Measurements from ENCODE around the gene PLCG1.
"Not testable (repeated sequence)": the region's sequence is repeated elsewhere in the genome, so short reads cannot be mapped to it uniquely, and the experiment has no call there.

The PLCG1 gene

DNA sequence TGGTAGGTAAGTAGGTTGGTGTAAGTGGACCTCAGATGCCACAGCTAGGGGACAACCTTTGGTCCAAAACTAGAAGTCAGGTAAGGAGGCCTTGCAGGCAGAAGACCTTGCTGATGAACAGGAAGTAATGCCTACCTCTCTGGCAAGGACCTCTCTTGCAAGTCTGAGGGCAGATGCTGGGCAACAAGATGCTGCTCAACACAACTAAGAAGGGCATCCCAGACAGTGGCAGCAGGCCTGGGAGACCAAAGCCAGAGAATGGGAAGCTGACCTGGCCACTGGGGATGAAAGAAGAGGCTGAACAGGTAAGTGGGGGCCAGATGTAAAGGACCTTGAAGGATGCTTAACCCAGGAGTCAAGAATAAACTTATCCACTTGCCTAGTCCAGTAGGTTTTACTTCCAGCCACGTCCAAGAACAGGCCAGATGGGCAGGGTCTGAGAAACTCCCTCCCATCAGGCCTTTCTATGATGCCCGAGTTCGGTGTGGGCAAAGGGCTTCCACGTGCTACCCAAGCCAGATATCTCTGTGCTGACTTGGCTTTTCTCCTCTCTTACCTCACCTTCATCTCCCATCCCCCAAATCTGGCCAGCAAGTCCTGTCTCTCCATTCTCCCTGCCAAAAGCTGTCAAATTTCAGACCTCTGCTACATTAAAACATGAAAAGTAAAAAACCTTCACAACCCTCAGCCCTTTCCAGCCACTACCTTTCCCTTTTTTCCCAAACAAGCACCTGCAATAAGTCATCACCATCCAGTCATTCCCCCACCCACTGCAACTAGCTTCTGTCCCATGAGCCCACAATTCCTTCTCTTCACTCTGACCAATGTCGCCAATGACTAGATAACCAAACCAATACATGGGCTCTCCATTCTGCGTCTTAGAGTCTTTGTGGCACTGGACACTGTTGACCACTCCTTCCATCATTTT is 11.5 kb upstream of the PLCG1 start:
- no peak for DNase-seq

DNA sequence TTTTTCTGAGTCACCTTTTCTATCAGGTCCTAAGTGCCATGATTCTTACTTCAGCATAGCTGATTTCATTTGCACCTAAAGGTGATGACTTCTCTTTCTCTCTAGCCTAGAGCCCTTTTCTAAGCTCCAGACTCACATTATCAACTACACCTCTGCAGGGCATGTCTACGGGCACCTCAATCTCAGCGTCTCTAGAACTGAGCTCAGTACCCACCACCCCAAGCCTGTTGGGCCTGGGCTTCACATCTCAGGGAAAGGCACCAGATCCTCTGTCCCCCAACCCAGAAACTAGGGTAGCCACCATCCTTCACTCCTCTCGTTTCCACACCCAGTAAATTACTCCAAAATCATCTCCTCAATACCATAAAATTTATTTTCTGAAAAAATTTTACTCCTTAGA is 10.6 kb upstream of the PLCG1 start:
- no peak for DNase-seq

DNA sequence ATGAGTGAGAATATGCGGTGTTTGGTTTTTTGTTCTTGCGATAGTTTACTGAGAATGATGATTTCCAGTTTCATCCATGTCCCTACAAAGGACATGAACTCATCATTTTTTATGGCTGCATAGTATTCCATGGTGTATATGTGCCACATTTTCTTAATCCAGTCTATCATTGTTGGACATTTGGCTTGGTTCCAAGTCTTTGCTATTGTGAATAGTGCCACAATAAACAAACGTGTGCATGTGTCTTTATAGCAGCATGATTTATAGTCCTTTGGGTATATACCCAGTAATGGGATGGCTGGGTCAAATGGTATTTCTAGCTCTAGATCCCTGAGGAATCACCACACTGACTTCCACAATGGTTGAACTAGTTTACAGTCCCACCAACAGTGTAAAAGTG is 9.0 kb upstream of the PLCG1 start:
- DNase-seq = not testable (repeated sequence)

DNA sequence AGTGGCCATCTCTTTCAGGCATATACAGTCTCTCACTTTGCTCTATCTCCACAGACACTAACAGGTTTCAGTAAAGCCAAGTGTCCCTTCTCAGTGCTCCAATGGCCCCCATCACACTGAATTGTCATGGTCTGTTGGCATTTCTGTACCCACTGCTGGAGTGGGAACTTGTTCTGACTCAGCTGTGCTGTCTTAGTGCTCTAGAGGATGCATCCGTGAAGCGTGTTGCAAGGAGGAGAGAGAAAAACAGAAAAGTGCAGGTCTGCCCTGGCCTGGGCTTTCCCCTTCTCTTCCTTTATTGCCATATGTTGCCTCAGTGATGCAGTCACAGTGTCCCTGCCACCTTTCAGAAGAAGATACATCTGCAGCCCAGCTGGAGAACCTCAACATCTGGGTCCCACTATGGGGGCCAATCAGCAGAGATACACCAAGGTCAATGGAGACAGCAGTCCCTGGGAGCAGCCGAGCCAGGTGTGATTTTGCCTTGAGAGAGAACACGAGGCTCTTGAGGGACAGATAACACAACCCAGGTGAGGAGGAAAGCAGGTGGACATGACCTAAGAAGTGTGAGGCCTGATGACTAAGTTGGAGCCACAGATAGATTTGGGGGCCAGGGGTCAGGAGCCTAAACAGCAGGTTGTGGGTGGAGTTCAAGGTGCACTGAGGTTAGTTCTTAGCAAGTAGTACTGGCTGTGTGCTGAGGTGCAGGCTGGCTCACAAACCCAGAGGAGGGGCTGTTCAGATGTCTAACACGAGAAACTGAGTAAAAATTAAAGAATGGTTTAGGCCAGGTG is 5.6 kb upstream of the PLCG1 start:
- no peak for DNase-seq

DNA sequence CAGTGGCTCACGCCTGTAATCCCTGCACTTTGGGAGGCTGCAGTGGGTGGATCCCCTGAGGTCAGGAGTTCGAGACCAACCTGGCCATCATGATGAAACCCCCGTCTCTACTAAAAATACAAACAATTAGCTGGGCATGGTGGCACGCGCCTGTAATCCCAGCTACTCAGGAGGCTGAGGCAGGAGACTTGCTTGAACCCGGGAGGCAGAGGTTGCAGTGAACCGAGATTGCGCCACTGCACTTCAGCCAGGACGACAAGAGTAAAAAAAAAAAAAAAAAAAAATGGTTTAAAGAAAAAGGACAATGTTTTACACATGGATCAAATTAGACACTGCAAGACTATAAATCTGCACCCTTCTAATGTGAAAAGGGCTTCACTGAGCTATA is 5.0 kb upstream of the PLCG1 start:
- DNase-seq = not testable (repeated sequence)

DNA sequence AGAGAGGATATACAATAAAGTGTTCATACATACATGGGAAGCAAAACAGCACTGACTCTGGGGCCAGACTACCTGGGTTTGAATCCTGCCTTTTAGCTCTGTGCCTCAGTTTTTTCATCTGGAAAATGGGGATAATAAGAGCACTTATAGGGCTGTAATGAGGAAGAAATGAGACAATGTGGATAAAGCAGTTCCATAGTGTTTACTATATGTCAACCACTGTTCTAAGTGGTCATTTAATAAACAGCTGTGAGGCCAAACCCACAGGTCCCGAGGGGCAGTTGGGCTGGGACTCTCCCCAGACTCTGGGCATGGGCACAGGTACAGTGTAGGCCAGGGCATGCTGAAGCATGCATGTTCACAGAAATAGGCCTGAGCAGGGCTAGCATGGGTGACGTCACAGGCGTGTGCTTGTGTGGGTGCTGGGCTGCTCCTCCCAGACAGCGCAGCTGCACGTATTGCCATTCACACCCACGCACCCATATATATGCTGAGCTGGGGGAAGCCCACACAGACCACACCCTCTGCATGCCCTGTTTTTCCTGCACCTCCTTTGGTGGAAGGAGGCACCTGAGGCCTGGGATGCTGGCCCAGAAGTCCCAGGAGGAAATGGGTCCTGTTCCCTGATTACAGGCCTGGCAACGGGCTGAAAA is 3.5 kb upstream of the PLCG1 start:
- DNase-seq = peak; percentile 50 to 68 (median 52)

DNA sequence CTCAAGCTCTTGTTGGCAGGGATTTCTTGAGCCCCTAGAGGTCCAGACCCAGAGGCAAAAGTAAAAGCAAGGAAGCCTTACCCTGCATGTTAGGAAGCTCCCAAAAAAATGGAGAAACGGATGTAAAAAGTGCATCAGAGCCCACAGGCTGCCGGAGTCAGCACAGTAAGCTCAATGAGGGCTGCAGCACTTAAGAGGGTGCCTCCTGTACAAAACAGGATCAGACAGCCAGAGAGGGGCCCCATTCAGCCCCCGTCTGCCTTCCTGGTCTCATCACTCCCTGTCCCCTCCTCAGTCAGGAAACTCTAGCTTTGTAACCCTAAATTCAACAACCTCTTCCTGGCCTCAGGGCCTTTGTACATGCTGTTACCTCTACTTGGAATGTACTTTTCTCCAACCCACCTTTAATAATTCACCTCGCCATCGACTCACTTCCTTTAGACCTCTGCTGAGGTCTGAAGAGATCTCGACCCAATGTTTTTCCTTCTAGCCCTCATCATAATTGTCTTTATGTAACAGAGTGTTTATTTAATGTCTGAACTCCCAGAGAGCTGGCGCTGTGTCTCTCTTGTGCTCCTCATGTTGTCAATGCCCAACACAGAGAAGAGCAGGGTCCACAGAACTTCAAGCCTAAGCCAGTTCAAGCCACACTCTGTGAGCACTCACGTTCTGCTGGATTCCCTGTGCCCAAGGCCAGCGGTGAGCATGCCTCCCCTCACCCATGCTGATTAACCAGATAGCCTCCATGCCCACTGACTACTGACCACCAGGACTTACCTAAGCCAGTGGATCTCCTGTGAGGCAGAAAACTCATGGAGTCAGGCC is 2.8 kb upstream of the PLCG1 start:
- DNase-seq = no peak

DNA sequence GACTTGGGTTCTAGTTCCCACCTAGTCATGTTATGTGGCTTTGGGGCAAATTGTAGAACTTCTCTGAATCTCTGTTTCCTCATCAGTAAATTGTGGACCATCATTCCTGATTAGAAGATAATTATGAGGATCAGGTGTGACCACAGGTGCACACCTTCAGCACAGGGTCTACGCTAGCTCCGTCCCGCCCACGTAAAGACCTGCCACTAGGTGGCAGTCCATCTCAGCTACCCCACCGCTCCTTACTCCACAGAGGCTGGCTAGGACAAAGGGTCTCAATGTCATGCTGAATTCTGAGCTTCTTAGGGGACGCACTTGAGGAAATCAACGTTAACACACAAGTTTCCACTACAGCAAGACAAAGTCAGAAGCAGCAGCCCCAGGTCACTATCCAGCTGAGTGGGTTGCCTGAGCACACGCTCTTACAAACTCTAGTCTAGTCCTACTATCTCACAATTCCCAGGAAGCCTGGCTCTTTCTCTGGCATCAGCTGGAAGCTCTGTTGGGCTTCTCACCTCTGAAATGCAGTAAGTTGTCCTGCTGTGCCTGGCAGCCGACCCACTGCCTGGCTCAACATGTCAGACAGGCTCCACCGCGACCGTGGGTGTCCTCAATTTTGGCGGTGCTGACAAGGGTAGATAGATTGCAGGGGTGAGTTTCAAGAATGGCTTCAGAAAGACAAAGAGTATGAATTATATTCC is 2.0 kb upstream of the PLCG1 start:
- peak in 2 of 3 donors; percentile 26 to 39 for DNase-seq

DNA sequence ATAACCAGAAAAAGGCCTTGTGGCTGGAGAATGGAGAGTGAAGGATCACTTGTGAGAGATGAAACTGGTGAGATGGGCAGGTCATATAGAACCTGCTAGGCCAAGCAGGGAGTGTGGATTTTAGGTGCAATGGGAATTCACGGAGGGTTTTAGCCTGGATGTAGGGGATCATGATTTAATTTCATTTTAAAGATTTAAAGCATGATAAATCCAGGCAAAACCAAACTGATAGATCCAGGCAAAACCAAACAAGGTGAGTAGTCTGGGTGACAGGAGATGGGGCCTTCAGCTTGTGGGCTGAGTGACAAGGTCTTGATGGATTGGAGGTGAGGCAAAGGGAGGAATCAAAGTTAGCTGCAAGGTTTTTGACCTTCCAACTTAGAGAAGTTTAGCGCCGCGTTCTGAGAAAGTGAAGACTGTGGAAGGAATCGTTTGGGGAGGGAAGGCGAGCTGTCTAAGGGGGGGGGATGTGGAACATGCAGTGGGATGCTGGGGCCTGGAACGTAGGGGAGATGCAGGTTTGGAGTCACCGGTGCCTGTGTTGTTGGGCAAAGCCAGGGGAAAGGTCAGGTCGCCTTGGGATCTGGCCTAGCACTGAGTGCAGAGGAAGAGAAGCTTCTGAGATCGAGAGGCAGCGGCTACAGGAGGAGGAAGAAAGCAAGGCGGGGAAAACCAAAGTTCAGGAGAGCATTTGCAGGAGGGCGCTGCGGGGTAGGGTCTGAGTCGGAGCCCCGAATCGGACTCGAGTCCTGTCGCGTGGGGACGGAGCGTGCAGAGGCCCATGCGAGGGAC is 1.3 kb upstream of the PLCG1 start:
- peak in 2 of 3 donors; percentile 21 to 41 for DNase-seq

DNA sequence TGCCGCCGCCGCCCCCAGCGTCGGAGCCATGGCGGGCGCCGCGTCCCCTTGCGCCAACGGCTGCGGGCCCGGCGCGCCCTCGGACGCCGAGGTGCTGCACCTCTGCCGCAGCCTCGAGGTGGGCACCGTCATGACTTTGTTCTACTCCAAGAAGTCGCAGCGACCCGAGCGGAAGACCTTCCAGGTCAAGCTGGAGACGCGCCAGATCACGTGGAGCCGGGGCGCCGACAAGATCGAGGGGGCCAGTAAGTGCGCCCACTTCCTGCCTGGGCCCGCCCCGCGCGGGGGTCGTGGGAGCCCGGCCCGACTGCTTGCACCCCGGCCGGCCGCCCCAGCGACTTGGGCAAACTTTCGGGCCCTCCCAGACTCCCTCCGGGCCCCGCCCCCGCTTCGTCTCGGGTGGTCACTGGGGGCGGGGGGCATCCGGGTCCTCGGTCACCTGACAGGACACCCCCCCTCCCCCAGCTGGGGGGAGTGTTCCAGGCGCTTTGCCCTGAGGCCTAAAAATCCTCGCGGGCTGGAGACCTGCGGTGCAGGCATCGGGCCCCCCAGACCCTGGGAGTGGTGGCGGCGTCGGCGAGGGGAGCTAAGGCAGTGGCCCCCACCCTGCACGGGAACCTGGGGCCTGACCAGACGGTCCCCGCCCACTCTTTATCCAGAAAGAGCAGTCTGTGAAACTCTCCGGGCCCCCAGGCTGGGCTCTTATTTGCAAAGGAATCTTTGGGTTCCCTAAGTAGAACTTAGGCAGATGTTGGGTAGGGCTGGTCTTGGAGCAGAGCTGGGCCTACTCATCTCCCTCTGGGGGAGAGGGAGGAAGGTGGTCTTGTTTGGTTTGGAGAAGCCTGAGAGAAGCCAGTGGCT is 501 bp downstream of the PLCG1 start:
- DNase-seq = peak in 1 of 3 donors; percentile 14

DNA sequence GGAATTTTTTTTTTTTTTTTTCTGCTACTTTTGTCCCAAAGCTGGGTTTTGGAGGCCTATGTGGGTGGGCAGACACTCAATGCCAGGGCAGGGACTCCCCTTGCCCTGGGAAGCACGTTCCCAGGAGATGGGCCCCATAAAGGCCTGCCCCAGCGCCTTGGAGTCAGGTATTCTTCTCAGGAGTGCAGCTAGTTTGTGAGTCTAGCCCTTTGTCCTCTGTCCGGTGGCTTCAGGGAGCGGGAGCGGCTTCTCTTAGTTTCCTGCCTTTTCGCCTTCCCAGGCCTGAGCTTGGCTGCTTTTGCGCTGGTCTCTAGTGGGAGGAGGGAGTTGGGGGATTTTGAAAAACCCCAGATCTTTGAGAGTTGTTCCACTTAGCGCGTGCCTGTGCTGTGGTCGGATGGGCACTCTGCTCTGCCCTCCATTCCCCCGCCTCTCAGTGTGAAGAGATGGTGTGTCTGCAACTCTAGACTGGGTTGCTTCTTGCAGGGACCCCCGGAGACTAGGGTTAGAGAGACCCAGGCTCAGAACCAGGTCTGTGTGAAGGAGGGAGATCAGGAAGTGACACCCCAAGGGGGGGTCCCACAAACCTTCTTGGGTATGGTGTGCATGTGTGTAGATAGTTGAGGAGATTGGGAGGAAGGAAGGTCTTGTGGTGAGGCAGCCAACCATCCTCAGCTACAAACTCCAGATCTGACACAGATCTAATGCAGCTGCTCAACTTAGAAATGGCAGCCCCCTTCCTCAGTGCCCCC is 1.3 kb downstream of the PLCG1 start:
- DNase-seq = no peak

DNA sequence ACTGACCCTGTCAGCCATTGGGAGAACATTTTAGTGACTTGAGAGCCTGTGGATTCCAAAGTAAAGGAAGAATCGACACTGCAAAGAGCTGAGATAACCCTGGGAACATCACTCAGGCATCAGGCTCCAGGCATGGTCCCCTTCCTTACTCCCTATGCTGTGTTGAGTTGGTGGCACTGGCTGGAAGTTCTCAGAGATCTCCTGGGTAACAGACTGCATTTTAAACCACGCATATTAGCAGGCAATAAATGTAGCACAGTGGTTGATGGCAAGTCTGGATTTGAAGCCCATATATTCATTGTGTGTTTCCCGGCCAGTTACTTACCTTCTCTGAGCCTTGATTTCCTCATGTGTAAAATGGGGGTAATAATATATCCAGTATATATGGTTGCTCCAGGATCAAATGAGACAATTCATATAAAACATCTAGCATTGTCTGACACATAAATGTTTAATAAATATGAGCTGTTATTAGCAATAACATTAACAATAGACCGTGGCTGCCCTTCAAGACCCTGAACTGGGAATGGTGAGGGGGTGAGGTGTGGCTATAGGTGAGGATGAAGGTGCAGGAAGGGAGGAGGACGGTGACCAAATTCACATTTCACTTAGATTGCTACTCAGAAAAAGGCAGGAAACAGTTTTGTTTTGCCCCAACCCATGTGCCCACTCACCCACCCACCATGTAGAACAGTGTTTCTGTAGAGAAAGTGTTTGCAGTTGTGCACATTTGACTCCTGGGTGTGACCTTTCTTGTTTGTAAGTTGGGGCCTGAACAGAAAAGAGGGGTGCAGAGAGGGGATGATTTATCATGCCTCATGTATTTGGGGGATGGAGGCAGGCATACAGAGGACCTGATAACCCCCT is 2.1 kb downstream of the PLCG1 start:
- no peak for DNase-seq

DNA sequence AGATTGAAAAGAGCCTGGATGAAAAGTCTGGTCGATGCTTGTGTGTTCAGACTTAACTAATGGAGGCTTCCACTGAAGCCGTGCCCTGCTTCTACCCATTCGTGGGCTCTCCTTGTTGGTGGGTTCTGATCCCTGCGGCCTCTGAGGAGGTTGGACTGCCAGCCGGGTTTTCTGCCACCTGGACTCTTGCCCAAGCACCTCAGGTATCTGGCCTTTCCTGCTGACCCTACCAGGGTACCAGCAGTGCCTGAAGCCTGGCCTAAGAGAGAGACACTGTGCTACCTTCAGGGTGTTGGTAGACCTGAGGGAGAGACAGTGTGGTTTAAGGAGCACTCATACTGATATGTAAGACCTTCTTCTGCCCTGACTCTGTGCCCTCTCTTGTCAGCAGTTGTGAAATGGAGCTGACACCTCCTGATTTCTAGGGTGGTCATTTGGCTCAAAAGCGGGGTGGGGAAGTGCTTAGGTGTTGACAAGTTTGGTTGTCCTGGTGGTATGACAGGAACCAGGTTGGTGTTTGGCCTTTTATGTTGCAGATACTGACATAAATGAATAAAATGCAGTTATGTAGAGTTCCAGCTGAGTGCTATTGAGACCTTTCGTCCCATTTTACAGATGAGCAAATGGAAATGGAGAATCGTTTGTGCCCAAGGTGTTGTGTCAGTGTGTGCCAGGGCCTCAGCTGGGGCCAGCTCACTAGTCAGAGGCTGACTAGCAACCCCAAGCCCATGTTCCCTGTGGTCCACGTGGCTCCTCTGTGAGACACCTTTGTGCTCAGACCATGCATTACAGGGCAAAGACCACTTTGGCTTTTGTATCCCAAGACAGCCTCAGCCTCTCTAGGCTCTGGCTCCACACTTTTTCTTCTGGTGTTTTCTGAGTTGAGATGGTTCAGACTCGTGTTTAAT is 3.1 kb downstream of the PLCG1 start:
- no peak for DNase-seq

DNA sequence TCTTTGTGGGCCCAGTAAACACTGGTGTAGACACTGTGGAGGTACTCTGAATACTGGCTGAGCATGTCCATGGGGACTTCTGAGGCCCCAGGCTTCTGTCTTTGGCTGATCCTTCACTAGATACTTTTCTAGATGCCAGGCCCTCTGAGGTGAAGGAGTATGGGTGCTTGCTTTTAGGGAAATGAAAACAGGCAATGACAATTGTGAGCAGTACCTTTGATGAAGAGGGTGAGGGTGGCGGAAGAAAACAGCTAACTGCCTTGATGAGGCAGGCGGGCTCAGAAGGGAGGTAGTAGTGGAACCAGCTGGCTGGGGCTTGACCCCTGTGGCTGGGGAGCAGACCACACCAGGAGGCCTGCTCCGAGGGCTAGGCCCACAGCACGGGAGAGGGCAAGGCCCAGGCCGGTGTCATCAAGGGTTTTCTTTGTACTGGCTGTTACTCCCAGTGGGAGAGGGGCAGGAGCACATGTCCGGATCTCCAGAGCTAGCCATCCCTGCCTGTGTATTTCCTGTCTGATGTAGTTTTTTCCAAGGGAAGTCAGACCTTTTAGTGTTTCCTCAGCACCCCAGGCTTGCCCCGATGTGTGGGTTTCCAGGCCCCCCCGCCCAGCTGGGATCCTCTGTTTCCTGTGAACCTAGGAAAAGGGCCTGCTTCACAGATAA is 3.9 kb downstream of the PLCG1 start:
- no peak for DNase-seq

DNA sequence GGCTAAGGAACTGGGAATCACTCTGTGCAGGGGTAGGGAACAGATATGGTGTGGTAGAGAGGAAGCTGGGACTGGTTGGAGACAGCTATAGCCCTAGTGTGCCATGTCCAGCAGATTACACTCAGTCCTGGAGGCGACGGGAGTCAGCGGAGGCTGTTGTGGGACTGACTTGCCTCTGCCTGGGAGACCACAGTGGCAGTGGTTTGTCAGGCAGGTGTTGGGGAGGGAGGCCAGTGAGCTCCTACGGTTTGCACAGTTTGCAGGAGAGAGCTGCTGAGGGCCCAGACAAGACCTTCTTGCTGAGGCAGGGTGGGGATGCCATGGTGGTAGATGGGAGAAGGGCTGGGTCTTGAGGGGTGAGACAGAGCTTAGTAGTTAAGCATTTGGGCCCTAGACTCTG is 4.9 kb downstream of the PLCG1 start:
- no peak for DNase-seq

DNA sequence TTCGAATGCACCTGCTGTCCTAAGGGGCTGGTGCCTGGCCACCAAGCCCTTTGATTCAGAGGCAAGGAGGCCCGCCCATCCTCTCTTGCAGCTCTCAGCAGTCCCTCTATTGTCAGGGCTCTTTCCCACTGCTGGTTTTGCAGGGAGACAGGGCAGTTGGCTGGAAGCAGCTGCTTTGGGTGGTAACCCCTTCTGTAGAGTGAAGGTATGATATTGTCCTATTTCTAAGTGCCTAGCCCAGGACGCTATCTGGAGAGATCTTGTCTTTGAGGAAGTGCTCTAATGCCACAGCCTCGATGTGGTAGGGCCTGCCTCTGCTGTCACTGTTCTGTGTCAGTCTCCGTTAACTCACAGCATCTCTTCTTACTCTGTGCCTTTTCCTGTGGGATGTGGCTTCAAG is 5.6 kb downstream of the PLCG1 start:
- DNase-seq = no peak

DNA sequence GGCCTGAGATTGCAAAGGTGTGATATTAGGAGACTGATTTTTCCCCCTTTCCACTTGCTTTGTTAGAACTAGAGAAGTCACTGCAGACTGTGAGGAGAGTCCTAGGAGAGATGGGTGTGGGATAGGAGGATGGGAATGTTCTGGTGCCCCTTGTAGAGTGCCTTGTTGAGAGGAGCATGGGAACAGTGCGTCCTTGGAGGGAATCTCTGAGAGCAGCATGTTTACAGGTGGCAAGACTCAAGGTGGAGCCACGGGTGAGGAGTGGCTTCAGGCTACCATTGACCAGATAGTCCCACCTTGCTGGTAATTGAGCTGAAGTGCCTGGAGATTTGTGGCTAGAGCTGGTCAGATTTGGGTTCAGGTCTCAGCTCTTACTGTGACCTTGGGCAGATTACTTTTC is 6.0 kb downstream of the PLCG1 start:
- DNase-seq = no peak
